ENCODE results near the gene LSM7. TPM values are rescaled to one million over a fixed set of nuclear protein-coding genes. Genes with fewer than 3 reads are reported as not detected.

Gene LSM7
- total and polyA plus RNA-seq, 2 of the 13 experiments (the other 11 are each of a cell fraction or from before 2014, with no cell fraction given) = 140 to 205 TPM

DNA sequence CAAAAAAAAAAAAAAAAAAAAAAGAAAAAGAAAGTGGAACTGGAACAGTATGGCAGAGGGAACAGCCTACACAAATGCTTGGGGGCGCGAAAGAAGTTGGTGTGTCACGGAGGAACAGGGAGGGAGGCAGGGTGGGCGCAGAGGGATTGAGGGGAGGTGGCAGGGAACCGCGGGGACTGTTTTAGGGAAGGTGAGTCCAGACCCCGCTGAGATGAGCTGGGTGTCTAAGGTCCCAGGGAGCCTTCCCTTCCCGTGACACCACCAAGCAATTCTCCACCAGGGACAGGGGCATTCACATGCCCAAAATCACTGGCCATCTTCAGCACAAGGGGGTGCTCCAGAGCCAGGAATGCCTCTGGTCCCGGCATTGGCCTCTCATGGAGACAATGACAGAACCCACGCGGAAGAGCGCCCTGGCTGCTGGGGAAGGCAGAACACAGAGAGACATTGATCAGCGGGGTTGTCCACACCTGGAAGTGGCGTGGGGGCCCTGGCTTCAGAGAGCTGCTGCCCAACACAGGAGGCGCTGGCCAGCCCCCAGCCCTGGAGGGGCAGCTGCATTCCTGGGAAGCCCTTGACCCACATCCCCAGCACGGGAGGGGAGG lies 53.4 kb downstream of the LSM7 start (continued):
- TF ChIP-seq, protein P1, sequence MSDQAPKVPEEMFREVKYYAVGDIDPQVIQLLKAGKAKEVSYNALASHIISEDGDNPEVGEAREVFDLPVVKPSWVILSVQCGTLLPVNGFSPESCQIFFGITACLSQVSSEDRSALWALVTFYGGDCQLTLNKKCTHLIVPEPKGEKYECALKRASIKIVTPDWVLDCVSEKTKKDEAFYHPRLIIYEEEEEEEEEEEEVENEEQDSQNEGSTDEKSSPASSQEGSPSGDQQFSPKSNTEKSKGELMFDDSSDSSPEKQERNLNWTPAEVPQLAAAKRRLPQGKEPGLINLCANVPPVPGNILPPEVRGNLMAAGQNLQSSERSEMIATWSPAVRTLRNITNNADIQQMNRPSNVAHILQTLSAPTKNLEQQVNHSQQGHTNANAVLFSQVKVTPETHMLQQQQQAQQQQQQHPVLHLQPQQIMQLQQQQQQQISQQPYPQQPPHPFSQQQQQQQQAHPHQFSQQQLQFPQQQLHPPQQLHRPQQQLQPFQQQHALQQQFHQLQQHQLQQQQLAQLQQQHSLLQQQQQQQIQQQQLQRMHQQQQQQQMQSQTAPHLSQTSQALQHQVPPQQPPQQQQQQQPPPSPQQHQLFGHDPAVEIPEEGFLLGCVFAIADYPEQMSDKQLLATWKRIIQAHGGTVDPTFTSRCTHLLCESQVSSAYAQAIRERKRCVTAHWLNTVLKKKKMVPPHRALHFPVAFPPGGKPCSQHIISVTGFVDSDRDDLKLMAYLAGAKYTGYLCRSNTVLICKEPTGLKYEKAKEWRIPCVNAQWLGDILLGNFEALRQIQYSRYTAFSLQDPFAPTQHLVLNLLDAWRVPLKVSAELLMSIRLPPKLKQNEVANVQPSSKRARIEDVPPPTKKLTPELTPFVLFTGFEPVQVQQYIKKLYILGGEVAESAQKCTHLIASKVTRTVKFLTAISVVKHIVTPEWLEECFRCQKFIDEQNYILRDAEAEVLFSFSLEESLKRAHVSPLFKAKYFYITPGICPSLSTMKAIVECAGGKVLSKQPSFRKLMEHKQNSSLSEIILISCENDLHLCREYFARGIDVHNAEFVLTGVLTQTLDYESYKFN (CRISPR knock-in tag; conservative IDR thresholded peaks at IDR 0.05) = no peak
- TF ChIP-seq RBM22 (optimal IDR thresholded peaks at IDR 0.05; ENCODE audit: low read length) (peak; percentile 14), ZNF10 (CRISPR knock-in tag; IDR thresholded peaks at IDR 0.05; ENCODE audit: borderline replicate concordance, low read depth) (no peak), ATRX (CRISPR knock-in tag; IDR thresholded peaks at IDR 0.05; ENCODE audit: borderline replicate concordance) (no peak), NONO (IDR thresholded peaks at IDR 0.05) (no peak), NONO (CRISPR knock-in tag; conservative IDR thresholded peaks at IDR 0.05) (peak; percentile 51; the same call in 1 of the 2 replicates), POLR2G (IDR thresholded peaks at IDR 0.05; ENCODE audit: low read depth, low read length) (0 out of 2 replicates have a peak, but pooled peaks have one; percentile 21), SALL1 (CRISPR knock-in tag; IDR thresholded peaks at IDR 0.05) (peak; percentile 22; the same call in 1 of the 2 replicates), MLLT10 (CRISPR knock-in tag; IDR thresholded peaks at IDR 0.05) (no peak), ZNF235 (CRISPR knock-in tag; IDR thresholded peaks at IDR 0.05; ENCODE audit: borderline replicate concordance) (no peak; the same call in 1 of the 2 replicates), ZBTB38 (CRISPR knock-in tag; IDR thresholded peaks at IDR 0.05) (peak; percentile 94), ATF7-NPFF (CRISPR knock-in tag; IDR thresholded peaks at IDR 0.05; ENCODE audit: low read depth) (peak; percentile 42; the same call in 1 of the 2 replicates), NCOA2 (CRISPR knock-in tag; IDR thresholded peaks at IDR 0.05) (no peak)
- TF ChIP-seq, protein P2, sequence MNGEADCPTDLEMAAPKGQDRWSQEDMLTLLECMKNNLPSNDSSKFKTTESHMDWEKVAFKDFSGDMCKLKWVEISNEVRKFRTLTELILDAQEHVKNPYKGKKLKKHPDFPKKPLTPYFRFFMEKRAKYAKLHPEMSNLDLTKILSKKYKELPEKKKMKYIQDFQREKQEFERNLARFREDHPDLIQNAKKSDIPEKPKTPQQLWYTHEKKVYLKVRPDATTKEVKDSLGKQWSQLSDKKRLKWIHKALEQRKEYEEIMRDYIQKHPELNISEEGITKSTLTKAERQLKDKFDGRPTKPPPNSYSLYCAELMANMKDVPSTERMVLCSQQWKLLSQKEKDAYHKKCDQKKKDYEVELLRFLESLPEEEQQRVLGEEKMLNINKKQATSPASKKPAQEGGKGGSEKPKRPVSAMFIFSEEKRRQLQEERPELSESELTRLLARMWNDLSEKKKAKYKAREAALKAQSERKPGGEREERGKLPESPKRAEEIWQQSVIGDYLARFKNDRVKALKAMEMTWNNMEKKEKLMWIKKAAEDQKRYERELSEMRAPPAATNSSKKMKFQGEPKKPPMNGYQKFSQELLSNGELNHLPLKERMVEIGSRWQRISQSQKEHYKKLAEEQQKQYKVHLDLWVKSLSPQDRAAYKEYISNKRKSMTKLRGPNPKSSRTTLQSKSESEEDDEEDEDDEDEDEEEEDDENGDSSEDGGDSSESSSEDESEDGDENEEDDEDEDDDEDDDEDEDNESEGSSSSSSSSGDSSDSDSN (CRISPR knock-in tag; IDR thresholded peaks at IDR 0.05) = peak; percentile 8; the same call in 1 of the 2 replicates
- TF ChIP-seq, protein P3, sequence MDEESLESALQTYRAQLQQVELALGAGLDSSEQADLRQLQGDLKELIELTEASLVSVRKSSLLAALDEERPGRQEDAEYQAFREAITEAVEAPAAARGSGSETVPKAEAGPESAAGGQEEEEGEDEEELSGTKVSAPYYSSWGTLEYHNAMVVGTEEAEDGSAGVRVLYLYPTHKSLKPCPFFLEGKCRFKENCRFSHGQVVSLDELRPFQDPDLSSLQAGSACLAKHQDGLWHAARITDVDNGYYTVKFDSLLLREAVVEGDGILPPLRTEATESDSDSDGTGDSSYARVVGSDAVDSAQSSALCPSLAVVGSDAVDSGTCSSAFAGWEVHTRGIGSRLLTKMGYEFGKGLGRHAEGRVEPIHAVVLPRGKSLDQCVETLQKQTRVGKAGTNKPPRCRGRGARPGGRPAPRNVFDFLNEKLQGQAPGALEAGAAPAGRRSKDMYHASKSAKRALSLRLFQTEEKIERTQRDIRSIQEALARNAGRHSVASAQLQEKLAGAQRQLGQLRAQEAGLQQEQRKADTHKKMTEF (CRISPR knock-in tag; IDR thresholded peaks at IDR 0.05) = no peak

Measured in HepG2 (cell line).